ENCODE results near the gene OCLN.
"Not testable (repeated sequence)": the region's sequence is repeated elsewhere in the genome, so short reads cannot be mapped to it uniquely, and the experiment has no call there.

Gene OCLN, protein sequence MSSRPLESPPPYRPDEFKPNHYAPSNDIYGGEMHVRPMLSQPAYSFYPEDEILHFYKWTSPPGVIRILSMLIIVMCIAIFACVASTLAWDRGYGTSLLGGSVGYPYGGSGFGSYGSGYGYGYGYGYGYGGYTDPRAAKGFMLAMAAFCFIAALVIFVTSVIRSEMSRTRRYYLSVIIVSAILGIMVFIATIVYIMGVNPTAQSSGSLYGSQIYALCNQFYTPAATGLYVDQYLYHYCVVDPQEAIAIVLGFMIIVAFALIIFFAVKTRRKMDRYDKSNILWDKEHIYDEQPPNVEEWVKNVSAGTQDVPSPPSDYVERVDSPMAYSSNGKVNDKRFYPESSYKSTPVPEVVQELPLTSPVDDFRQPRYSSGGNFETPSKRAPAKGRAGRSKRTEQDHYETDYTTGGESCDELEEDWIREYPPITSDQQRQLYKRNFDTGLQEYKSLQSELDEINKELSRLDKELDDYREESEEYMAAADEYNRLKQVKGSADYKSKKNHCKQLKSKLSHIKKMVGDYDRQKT

DNA sequence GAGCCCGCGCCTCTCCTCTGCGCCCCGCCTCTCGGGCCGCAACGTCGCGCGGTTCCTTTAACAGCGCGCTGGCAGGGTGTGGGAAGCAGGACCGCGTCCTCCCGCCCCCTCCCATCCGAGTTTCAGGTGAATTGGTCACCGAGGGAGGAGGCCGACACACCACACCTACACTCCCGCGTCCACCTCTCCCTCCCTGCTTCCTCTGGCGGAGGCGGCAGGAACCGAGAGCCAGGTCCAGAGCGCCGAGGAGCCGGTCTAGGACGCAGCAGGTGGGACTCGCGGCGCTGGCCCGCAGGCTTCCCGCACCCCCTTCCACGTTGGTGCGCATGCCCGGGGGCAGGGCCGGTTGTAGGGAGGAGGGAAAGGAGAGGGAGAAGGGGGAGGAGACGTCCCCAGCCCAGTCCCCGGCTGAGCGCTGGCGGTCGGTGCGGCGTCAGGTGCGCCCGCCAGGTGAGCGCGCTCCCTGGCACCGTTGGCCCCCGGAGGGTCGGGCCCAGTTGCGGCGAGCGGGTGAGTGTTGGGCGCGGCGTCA, at the start of gene OCLN:
Gene OCLN (plus strand): TSS at position 400 of the 532 bp plus-strand sequence. CDS start 11,455 bp downstream, outside the sequence.
- DNase-seq, result peak; percentile 34 to 63

DNA sequence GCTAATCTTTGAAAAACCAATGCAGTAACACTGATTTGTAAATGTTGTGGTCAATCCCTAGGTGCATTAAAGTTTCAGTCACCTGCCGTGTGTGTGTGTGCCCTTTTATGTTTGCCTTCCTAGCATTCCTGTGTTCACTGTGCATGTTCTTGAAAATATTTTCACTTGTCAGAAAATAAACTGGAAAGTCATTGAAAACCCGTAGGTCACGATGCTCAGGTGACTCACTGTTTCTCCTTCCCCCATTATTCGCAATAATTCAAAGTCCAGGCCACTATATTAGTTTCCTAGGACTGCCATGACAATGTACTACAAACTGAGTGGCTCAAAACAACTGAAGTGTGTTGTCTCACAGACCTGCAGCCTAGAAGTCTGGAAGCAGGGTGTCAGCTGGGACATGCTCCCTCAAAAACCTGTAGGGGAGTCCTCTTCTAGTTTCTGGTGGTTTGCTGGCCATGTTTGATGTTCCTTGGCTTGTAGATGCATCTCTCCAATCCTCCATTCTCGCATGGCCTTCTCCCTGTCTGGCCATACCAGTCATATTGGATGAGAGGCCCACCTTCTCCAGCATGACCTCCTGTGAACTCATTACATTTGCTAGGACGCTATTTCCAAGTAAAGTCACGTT, 48.3 kb upstream of the OCLN start:
- no peak for DNase-seq

DNA sequence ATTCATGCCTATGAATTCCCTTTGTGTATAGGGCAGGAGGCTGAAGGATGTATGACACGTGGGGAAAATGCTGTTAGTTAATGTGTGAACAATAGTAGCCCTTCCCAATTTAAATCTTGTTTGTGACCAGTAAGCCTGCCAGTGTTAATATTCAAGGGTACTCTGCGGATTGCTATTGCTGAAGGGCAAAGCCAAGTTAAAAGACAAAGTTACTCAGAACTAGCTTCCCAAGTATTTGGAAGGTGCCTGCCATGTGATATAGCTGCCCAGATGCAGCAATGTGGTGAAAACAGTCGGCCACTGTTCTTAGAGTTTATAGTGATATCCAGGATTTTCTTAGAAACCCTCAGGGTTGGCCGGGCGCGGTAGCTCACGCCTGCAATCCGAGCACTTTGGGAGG, 43.1 kb upstream of the OCLN start:
- DNase-seq, result no peak

- no peak for DNase-seq
Observed at GRCh38 chr5:69450116-69450515, 42.5 kb upstream of the OCLN start.

GRCh38 chr5:69450527-69450926, 42.1 kb upstream of the OCLN start:
- not testable (repeated sequence) for DNase-seq

- no peak for DNase-seq
Observed at GRCh38 chr5:69451941-69452647, 40.5 kb upstream of the OCLN start.

DNA sequence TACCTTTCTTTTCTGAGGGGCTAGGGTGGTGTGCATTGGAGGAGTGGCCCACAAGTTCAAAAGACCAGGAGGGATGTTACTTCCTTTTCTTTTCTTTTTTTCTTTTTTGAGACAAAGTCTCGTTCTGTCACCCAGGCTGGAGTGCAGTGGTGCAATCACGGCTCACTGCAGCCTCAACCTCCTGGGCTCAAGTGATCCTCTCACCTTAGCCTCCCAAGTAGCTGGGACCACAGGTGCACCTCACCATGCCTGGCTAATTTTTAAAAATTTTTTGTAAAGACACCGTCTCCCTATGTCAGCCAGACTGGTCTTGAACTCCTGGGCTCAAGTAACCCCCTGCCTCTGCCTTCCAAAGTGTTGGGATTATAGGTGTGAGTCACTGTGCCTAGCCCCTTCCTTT, 39.1 kb upstream of the OCLN start:
- not testable (repeated sequence) for DNase-seq

- no peak for DNase-seq
Observed at GRCh38 chr5:69454460-69455249, 37.9 kb upstream of the OCLN start.

DNA sequence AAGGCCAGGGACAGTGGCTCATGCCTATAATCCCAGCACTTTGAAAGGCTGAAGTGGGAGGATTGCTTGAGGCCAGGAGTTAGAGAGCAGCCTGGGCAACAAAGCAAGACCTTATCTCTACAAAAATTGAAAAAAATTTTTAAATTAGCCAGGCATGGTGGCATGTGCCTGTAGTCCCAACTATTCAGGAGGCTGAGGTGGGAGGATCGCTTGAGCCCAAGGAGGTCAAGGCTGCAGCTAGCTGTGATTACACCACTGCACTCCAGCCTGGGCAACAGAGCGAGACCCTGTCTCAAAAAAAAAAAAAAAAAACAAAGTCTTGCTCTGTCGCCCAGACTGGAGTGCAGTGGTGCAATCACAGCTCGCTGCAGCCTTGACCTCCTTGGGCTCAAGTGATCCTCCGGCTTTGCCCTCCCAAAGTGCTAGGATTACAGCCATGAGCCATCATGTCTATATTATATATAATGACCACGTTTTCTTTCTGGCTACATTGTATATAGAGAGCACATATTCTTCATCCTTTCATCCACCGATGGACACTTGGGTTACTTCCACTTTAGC, 37.1 kb upstream of the OCLN start:
- not testable (repeated sequence) for DNase-seq

DNA sequence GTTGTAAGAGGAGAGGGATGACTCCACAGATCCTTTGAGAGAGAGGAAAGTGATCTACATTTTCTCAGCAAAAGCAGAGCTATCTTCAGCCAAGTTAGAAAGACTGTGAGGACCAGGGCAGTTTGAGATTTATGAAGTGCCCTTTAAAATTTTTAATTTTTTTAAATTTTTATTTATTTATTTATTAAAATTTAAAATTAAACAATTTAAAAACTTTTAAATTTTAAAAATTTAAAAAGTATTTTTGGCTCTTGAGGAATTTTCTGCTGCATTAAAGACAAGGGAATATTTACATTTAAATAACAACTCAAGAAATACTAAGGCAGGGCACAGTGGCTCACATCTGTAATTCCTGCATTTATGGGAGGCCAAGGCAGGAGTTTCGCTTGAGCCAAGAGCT, 30.4 kb upstream of the OCLN start:
- DNase-seq, result no peak

DNA sequence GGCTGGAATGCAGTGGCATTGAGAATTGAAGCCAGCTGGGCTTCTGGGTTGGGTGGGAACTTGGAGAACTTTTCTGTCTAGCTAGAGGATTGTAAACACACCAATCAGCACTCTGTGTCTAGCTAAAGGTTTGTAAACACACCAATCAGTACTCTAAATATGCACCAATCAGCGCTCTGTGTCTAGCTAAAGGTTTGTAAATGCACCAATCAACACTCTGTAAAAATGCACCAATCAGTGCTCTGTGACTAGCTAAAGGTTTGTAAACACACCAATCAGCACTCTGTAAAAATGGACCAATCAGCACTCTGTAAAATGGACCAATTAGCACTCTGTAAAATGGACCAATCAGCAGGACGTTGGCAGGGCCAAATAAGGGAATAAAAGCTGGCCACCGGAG, 26.2 kb upstream of the OCLN start:
- not testable (repeated sequence) for DNase-seq

GRCh38 chr5:69467442-69468225, 25.0 kb upstream of the OCLN start:
- no peak for DNase-seq

GRCh38 chr5:69468631-69469030, 24.0 kb upstream of the OCLN start:
- no peak for DNase-seq

DNA sequence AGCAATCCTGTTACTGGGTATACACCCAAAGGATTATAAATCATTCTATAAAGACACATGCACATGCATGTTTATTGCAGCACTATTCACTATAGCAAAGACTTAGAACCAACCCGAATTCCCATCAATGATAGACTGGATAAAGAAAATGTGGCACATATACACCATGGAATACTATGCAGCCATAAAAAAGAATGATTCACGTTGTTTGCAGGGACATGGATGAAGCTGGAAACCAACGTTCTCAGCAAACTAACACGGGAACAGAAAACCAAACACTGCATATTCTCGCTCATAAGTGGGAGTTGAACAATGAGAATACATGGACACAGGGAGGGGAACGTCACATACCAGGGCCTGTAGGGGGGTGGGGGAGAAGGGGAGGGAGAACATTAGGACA, 21.1 kb upstream of the OCLN start:
- DNase-seq, result not testable (repeated sequence)

- not testable (repeated sequence) for DNase-seq
Observed at GRCh38 chr5:69472535-69473143, 20.0 kb upstream of the OCLN start.

- DNase-seq, result no peak
Observed at GRCh38 chr5:69477170-69477569, 15.4 kb upstream of the OCLN start.

- not testable (repeated sequence) for DNase-seq
Observed at GRCh38 chr5:69478296-69478695, 14.3 kb upstream of the OCLN start.

DNA sequence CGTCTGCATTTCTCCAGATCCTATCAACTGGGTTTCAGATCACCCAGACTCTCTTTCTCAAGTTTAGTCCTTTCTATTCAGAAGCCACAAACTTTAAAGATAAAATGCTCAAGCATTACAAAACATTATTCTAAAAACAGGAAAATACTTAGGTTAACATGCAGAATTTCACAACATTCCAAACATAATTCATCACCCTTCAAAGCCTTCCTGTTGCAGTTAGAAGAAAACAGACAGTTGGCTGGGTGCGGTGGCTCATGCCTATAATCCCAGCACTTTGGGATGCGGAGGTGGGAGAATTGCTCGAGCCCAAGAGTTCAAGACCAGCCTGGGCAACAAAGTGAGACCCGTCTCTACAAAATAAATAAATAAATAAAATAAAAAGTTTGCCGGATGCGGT, 7.7 kb upstream of the OCLN start:
- DNase-seq, result no peak

DNA sequence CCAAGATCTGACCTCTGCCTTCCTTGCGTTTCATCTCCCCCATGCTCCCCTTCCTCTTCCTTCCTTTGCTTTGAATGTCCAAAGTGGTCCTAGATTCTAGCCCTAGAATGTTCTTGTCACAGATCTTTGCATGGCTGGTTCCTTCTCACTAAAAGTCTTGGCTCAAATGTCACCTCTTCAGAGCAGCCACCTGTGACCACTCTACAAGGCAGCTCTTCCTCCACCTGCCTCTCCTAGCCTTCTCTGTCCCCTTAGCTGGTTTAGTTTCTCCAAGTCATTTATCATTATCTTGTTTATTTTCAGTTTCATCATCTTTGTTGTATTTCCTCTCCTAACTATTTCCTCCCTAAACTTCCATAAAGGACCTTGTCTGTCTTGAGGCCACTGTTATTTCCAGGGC, 7.1 kb upstream of the OCLN start:
- no peak for DNase-seq

DNA sequence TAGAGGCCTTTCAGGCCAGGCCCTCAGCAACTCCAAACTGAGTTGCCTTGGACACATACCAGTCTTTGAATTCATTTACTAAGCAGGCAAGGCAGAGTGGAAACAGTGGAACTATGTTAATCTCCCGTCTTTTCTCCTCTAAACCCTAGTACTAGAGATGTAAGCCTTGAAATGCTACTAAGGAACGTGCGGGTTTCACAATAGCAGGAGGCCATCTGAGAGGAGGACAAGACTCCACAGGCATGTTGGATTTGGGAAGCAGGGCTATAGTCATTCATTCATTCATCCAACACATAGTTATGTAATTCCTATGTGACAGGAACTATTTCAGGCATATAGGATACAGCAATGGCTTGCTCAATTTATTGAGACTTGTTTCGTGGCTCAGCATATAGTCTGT, 3.3 kb upstream of the OCLN start:
- no peak for DNase-seq

DNA sequence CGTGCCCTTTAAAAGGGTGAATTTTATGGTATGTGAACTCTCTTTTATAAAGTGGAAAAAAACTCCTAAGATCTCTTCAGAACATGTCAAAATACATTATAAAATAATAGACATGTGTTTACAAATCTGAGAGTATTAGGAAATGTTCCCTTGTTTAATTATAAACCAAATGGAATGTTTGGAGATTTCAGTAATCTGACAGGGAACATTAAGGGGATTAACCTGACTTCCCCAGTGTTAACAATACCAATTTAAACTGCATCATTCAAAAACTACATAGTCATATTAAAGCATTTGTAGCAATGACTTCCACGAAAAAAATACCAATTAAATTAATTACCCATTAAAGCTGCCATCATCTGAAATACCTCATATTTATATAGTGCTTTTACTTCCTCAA, 1.6 kb upstream of the OCLN start:
- no peak for DNase-seq

Data from NCI-H524 (cell line).